Activated T-cell treated with anti-CD3 and anti-CD28 coated beads for 1 hour (primary cell): ENCODE measurements around the gene EEPD1.
"Not testable (repeated sequence)": the region's sequence is repeated elsewhere in the genome, so short reads cannot be mapped to it uniquely, and the experiment has no call there.

Experiments
- DNase-seq: peaks from one replicate; pipeline ENCODE4 v3.0.0-alpha.2; 2020; ENCODE audit warnings: low read depth

The EEPD1 gene

DNA sequence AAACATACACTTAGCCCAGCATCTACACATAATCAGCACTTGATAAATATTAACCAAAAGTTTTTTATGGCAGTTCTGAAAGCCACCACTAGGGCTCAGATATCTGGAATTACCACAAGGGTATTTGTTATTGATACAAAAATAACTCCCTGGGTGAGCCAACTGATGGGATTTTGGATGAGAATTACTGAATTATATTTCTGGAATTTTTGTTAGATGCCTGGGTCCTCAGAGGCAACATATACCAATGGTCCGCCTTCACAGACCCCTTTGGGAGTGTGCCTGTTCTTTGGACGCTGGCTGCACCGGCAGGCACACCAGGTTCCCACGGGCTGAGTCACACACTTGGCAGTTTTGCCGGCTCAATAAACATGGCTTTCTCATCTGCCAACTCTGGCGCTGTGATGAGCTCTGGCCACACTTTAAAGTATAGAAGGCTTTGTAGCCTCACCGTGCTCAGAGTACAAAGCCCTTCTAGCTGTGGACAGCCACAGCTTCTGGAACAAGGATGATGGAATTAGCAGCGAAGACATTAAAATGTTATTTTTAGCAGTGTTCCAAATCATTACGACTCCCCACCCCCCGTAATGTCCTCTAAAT, 24.5 kb upstream of the EEPD1 start:
- DNase-seq, result no peak

DNA sequence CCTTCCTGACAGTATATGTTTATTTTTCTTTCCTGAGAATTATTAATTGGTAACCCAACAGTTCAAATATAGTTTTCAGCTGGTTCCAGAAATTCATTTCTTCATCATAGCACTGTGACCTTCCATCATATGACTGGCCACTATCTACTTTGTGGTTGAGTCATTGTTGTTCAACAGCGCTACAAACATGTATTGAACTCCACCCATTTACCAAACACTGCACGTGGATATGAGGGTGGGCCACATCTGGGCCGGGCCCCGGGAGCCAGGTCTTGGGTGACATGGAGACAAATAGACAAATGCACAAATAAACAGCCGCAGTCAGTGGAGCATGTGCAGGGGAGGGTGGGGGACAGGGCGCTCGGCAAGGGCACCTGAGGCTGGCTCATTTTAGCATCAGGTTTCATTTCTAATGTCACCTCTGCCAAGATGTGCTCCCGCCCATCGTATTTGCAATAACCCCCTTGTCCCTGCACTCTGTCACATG, 24.0 kb upstream of the EEPD1 start:
- DNase-seq, result no peak

DNA sequence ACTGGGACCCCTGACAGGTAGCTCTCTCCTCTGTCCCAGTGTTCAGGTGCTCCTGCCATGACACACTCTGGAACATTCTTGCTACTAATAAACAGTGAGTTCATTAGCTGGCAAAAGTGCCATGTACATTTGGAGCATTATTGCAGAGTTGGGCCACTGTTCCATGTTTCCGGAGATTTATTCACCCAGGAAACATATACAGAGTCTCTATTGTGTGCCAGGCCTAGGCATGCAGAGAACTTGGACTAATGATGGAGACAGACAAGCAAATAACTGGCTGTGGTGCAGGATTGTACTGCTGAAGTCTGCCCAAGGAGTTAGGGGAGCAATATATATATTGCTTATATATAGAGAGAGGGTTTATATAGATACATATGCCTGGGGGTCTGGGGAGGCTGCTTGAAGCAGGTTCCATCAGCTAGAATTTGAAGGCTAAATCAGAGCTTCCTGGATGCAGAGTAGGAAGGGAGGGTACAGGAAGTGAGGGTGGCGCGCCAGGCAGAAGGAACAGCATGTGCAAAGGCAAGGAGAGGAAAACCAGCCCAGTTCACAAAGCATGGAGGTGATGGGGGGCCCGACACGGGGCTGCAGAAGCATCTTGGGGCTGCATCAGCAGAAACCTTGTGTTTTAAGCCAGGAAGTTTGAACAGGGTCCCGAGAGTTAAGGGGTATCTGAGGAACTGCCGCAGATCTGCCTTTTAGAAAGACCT, 22.7 kb upstream of the EEPD1 start:
- no peak for DNase-seq

DNA sequence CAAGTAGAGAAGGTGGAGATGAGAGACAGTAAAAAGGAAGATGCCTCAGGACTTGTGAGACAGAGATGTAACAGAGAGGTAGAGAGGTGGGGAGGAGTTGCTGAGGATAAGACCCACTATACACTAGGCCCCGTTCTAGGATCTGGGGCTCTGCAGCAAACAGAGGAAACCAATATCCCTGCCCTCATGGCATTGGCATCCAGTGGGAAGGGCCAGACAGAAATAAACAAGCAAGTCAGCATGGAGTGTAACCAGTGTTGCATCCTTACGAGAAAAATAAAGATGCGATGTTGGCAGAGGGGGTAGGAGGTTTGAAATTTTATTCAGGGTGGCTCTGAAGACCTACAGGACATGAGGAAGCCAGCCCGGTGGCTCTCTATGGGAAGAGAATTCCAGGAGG, 22.0 kb upstream of the EEPD1 start:
- no peak for DNase-seq

DNA sequence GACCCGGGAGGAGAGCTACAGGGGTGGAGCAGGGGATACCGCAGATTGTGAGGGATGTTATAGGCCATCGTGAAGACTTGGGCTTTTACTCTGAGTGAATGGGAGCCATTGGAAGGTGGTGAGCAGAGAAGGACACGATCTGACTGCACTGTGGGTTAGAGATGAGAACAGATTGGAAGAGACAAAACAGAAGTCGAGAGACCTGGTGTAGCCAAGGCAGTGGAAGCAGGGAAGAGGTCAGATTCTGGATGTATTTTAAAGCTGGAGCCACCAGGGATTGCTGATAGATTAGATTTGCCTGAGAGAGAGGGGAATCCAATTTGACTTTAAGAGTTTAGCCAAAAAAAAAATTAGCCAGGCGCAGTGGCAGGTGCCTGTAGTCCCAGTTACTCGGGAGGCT, 21.6 kb upstream of the EEPD1 start:
- DNase-seq, result no peak

DNA sequence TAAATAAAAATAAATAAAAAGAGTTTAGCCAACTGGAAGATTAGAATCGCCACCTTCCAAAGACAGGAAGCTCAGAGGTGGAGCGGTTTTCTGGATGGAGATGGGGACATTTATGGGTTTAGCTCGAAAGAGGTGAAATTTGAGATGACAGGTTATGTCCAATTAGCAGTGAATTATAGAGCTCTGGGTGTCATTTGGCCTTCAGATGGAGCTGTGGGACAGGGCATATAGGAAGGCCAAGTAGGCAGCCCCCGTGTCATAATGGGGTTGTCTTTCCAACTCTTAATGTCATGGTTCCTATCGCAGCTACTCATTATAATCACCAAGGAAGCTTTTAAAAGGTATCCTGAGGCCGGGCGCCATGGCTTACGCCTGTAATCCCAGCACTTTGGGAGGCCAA, 21.0 kb upstream of the EEPD1 start:
- no peak for DNase-seq

DNA sequence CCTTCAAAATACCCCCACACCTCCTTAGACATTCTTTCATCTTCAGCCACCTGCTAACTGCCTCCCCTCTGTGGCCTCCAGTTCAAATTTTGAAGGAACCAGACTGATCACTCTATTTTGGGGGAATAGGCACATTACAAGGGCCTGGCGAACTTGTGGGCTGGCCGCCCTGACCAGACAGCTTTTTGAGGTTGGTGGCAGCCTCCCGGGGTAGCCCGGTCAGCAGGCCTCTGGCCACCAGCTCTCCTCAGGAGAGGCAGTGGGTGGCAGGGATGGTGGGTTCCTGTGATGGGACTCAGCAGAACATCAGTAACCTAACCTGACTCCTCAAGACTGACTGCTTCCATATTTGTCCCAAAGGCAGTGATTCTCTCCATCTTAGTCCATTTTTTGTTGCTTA, 17.4 kb upstream of the EEPD1 start:
- DNase-seq, result no peak

DNA sequence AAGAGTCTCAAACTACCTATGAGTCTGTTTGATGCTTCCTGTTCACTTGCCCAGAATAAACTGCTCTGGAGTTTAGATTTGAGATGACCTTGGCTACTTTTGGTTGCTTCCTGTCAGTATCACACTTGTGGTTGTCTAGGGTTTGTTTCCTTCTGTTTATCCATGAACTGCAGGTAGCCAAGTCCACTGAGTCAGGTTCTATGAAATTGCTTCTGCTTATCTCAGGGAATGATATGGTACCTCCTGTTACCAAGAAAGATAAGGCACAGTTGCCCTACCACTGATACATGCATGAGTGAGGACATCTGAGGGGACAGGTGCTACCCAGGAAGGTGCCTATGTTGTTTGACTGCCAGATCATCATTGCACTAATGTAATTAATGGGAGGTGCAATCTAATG, 15.8 kb upstream of the EEPD1 start:
- DNase-seq, result no peak

DNA sequence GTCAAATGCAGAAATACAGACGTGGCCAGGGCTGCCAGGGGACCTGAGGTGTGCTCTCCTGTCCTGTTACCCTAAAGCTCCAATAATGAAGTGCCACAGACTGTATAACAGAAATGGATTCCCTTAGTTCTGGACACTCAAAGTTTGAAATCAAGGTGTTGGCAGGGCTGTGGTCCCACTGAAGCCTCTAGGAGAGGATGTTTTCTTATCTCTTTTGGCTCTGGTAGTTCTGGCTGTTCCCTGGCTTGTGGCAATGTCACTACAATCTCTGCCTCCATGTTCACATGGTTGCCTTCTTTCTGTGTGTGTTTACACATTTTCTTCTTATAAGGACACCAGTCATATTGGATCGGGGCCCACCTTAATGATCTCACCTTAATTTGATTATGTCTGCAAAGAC, 15.3 kb upstream of the EEPD1 start:
- DNase-seq, result no peak

DNA sequence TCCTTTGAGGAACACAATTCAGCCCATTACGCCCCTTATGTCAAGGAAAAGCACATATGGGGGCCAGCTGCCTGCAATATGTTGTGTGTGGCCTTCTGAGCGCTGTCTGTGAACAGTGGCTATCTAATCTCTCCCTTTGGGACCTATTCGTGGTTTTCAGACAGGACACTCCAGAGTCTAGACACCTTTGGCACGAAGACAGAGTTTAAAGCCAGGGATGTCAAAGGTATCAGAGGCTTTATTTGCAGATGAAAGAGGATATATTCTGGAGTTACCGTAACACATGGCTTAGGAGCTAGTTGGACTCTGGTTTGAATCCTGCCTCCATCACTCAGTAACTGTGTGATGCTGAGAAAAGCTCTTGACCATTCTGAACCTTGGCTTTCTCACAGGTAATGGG, 14.8 kb upstream of the EEPD1 start:
- DNase-seq, result no peak

DNA sequence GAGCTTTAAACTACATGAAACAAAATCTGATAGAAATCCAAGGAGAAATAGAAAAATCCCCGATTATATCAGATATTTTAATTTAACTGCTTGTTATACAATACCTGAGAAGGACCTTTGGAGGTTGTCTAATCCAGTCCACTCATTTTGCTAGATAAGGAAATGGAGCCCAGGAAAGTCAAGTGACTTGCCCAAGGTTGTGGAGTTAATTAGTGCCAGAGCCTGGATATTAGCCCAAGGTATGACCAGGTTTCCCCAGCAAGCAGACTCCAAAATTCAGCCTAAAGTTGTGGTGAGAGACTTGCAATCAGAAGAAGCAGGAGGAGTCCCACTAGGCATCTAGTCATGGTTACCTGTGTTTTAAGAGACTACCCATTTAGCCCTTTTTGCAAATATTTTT, 11.7 kb upstream of the EEPD1 start:
- no peak for DNase-seq

DNA sequence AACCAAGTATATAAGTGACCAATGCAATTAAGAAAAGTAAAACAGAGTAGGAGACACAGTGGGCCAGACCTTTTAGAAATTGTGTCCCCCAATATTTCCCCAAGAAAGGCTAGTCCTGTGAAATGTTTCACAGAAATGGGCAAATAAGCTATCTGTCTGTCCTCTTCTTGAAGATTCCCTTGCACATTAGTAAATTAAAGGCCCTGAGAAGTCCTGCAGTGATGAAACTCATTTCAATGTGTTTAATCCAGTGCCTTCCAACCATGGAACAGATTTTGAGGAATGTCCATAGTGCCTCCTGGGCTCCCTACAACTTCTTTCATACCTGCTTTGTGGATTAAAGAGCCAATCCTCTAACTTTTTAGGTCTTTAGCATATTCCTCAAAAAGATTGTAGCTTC, 11.2 kb upstream of the EEPD1 start:
- no peak for DNase-seq

DNA sequence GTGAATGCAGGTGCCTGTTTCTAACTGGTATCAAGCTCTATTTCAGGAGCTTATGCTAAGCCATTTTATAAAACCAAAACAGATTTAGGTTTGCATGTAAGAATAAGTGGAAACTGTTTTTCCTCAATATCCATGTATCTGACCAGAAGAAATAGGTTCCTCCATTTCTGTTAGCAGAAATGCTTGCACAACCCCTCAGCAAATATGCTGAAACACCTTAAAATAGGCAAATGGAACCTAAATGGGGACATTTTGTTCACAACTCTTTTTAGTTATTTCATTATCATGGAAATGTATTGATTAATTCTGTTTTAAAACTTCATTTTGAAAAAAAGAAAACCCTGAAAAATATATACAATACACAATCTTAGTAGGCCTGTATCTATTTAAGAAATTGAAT, 8.9 kb upstream of the EEPD1 start:
- no peak for DNase-seq

DNA sequence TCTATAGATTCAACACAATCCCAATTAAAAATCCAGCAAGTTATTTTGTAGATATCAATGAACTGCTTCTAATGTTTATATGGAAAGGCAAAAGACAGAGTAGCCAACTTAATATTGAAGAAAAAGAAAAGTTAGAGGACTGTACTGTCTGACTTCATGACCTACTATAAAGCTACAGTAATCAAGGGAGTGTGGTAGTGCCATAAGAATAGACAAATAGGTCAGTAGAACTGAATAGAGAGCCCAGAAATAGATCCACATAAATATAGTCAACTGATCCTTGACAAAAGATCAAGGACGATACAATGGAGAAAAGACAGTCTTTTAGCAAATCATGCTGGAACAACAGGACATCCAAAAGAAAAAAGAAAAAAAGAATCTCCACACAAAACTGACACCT, 7.4 kb upstream of the EEPD1 start:
- no peak for DNase-seq

DNA sequence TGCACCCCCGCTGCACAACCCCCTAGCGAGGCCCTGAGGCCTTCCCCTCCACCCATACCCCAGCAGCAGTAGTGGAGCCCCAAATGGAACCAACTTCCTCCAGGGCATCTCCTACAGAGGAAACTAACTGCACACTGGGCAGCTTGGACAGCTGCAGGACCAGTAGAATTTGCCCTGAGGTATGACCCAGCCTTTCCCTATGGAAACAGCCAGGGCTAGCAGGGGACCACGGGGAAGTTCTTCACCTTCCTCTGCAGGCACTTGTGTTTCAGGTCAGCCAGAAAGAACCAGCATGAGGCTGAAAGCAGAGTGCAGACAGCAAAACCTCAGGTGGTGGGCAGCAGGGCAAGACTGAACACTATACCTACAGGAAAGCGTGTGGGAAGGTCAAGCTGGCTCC, 5.7 kb upstream of the EEPD1 start:
- no peak for DNase-seq

DNA sequence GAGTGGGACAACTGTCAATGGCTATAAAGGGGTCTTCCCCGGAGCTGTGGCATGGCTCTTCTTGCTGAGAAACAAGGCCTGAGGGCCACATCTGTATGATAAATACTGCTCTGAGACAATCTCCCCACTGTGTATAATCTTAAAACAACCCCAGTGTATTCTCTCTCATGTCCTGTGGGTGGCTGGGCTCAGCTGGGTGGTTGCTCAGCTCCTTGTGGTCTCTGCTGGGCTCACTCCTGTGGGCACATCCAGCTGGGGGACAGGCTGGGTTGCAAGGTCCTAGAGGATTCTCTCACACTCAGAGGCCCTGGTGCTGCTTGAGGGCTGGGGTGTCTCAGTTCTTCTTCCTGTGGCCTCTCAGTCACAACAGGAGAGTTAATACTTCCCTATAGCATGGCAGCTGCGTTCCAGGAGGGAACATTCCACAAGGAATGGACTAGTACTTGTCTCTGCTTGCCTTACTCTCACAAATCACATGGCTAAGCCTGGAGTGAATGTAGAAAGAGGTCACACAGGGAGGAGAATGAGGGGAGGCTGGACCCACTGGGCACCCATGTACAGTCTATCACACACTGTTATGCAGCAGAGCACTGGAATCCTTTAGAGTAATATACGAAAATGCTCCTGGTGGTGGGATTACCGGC, 4.5 kb upstream of the EEPD1 start:
- DNase-seq, result no peak

DNA sequence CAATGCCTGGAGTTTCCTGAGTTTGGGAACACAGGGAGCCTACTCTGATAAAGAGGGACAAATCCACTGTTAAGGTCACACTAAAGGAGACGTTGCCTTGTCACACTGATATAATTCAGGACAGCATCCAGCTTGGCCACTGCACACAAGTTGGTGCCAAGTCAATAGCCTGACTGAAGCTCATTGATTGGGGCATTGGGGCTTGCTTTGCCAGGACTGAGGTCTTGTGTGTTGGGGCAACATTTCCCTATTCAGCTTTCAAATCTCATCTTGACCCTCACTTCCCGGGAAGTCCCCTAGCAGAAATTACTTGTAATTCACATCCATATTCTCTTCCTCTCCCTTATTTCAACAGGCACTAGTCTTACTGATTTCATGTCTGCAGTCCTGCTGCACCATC, 3.8 kb upstream of the EEPD1 start:
- not testable (repeated sequence) for DNase-seq

DNA sequence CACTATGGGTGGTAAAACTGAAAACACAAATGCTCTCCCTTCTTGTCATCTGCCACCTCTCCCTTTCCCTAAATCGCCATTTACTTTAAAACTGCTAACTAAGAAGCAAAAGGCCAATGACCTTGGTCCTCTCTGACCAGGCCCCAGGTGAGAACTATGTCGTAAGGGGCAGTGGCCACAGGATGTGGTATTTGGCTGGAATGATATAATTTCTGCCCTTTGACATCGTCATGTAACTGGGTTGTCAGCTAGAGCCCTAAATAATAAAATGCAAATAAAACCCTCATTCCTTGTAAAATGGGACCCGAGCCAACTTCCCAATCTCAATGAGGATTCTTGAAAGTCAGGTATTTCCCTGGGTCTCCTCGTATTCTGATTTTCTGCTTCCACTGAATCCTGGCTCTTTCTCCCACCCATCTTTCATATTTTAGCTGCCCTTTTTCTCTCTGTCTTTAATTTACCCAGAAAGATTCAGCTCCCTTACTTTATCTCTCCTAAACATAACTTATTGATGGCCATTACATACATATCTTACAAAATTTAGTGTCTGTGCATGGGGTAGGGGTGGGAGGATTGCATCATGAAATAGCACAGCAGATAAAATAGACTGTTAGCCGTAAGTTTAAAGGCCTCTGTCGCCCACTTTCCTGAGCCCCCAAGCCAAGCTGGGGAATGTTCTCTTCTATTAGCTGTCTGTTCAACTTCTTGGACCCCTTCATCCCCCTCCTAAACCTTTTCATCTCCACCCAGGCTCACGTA, 3.2 kb upstream of the EEPD1 start:
- no peak for DNase-seq

DNA sequence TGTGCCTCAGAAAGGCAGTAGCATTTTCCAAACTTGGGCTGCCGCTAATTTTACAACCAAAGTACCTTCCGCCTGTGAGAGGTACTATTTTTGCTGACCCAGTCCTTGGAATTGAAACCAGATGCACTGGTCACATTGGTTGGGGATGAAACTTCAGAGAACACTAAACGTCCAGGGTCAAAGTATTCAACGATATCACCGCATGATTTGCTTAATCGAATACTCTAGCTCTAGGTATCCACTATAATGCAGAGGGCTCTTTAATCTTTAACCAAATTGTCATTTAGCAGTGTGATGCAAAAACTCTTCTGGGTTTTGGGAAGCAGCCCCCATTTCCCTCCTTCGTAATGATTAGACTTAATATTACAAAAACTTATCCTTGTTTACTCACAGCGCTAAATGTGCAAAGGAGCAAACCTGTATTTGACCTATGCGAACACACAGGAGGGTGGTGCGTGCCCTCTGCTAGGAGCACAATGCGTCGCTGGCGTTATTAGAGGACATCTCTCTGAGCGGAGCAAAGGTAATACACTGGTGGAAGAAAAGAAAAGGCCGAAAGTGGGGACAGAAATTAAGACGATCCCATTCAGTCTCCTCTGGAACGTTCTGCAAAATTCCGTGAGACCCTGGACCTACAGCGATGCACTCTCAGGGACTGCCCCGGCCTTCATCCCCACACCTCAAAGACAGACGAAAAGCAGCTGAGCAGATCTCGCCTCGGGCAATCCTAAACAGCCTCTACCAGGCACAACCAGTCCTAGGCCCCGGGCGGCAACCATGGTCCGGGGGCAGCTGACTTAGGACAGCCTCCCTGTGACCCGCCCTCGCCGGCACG, 916 bp upstream of the EEPD1 start:
- DNase-seq, result no peak

DNA sequence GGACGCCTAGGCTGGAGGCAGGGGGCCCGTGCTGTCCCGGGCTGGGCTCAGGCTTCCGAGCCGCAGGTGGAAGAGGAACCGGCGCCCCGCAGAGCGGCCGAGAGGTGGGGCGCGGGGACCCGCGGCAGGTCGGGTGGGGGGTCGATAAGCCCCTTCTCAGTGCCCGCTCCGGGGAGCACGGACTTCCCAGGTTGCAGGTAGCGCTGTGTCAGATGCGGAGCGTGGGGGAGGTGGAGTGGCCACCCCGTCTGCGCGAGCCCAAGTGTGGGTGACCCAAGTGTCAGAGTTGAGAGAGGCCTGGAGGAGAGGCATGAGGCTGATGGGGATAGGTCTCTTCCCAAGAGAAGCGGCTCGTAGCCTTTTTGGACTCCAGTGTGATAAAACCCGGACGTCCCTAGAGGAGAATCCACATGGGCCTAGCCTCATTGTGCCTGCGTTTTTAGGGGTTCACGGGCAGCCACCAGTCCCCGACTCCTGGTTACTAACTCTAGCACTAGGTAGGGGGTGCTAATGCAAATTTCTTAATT, 580 bp downstream of the EEPD1 start:
- peak; percentile 16 for DNase-seq
